HG03460 (cell line): ENCODE data around the gene FNDC11.

Experiments
- ATAC-seq: cut with Tn5 transposase; IDR thresholded peaks from one replicate; pipeline ENCODE4 v1.9.1; 2021; ENCODE audit not compliant: unreplicated experiment

The FNDC11 gene

GRCh38 chr20:63578224-63579016, 24.5 kb downstream of the FNDC11 start:
- ATAC-seq, result no peak

- ATAC-seq, result no peak
Observed at GRCh38 chr20:63579017-63579694, 25.2 kb downstream of the FNDC11 start.

- ATAC-seq, result no peak
Observed at GRCh38 chr20:63580796-63581461, 27.0 kb downstream of the FNDC11 start.

- ATAC-seq, result no peak
Observed at GRCh38 chr20:63582382-63583063, 28.6 kb downstream of the FNDC11 start.

- ATAC-seq, result no peak
Observed at GRCh38 chr20:63585616-63586565, 31.9 kb downstream of the FNDC11 start.

- ATAC-seq, result no peak
Observed at GRCh38 chr20:63586797-63587196, 32.8 kb downstream of the FNDC11 start.

GRCh38 chr20:63587256-63587655, 33.3 kb downstream of the FNDC11 start:
- no peak for ATAC-seq

- ATAC-seq, result no peak
Observed at GRCh38 chr20:63587776-63588591, 34.0 kb downstream of the FNDC11 start.

GRCh38 chr20:63588641-63589041, 34.7 kb downstream of the FNDC11 start:
- no peak for ATAC-seq

- no peak for ATAC-seq
Observed at GRCh38 chr20:63589261-63590217, 35.6 kb downstream of the FNDC11 start.

GRCh38 chr20:63590218-63591146, 36.5 kb downstream of the FNDC11 start:
- ATAC-seq, result no peak

- no peak for ATAC-seq
Observed at GRCh38 chr20:63591147-63591533, 37.2 kb downstream of the FNDC11 start.

- no peak for ATAC-seq
Observed at GRCh38 chr20:63591786-63592355, 37.9 kb downstream of the FNDC11 start.

GRCh38 chr20:63592661-63593060, 38.7 kb downstream of the FNDC11 start:
- no peak for ATAC-seq

- ATAC-seq, result no peak
Observed at GRCh38 chr20:63594043-63594561, 40.1 kb downstream of the FNDC11 start.

- no peak for ATAC-seq
Observed at GRCh38 chr20:63595416-63596127, 41.6 kb downstream of the FNDC11 start.
